ENCODE measurements around the gene MBLAC1.
"Not testable (repeated sequence)": the region's sequence is repeated elsewhere in the genome, so short reads cannot be mapped to it uniquely, and the experiment has no call there.

Gene MBLAC1

GRCh38 chr7:100146350-100146749 lies 19.6 kb downstream of the MBLAC1 start:
- DNase-seq (ENCODE audit: low read depth, low spot score); H3K4me3 ChIP-seq (ENCODE audit: low read length): not testable (repeated sequence)

DNA sequence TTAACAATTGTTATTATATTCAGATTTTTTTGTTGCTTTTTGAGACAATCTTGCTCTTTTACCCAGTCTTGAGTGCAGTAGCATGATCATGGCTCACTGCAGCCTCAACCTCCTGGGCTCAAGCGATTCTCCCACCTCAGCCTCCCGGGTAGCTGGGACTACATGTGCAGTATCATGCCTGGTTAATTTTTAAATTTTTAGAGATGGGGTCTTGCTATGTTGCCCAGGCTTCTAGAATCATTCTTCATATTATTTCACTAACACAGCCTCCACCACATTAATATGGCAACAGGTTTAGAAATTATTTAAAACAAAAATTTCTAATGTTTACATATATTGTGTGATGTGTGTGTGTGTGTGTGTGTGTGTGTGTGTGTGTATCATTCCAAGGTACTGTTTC lies 20.5 kb downstream of the MBLAC1 start:
- no peak for DNase-seq (ENCODE audit: low read depth, low spot score)
- H3K4me3 ChIP-seq (ENCODE audit: low read length): no peak overlapping the region

DNA sequence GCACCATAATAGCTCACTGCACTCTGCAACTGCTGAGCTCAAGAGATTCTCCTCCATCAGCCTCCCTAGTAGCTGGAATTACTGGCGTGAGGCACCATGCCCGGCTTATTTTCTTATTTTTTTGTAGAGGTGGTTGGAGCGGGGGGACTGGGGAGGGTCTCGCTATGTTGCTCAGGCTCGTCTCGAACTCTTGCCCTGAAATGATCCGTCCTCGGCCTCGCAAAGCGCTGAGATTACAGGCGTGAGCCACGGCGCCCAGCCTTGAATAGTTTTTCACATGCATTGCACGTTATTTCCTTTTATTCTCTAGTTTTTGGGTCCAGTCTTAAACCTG lies 21.4 kb downstream of the MBLAC1 start:
- peak overlapping the region; percentile 58 for H3K4me3 ChIP-seq (ENCODE audit: low read length)
- DNase-seq (ENCODE audit: low read depth, low spot score): no peak

DNA sequence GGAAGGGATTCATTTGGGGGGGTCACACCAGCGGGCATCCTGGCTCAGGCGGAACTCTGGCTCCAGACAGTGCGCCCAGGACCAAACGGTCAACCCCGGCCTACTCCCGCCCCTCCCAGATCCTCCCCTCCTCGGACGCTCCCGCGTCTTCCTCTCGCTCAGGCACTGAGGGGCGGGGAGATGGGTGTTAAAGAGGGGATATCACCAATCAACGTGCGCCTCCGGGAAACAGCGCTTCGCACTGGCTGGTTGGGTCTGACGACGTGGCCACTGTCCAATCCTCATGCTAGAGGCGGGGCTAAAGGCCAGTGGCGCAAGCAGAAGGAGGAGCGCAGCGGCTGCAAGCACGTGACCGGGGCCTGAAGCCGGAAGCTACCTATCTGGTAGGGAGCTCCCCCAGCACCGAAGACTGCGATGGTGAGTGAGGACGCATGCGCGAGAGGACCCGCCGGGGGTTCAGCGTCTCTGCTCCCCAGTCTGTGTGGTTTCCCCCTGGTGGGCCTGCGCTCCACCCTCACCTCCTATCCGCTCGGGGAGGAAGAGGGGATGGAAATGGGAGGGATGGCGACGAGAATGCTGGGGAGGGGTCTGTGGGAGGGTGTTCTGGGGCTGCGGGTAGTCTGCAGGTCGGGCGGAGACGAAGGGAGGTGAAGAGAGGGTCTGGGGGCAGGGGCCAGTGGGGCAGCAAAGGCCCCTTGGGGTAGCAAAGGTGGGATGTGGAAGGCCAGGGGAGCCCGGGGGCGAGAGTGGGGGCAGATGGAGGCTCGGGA lies 22.0 kb downstream of the MBLAC1 start, which contains the start of gene LAMTOR4:
LAMTOR4 (plus strand) TSS at position 360 of the 770 bp plus-strand sequence; CDS start at position 415, 55 bp downstream.
- DNase-seq (ENCODE audit: low read depth, low spot score): peak; percentile 99
- H3K4me3 ChIP-seq (ENCODE audit: low read length): peak within 1 kb of the TSS; percentile 86

GRCh38 chr7:100152404-100152803 lies 25.6 kb downstream of the MBLAC1 start:
- H3K4me3 ChIP-seq (ENCODE audit: low read length): no peak overlapping the region
- DNase-seq (ENCODE audit: low read depth, low spot score): no peak

- DNase-seq (ENCODE audit: low read depth, low spot score): no peak
- H3K4me3 ChIP-seq (ENCODE audit: low read length): no peak overlapping the region
Measured at GRCh38 chr7:100152937-100153666, 26.3 kb downstream of the MBLAC1 start.

GRCh38 chr7:100153708-100154535 lies 27.2 kb downstream of the MBLAC1 start:
- no peak for DNase-seq (ENCODE audit: low read depth, low spot score)
- H3K4me3 ChIP-seq (ENCODE audit: low read length): no peak overlapping the region

GRCh38 chr7:100154651-100155491 lies 28.1 kb downstream of the MBLAC1 start:
- H3K4me3 ChIP-seq (ENCODE audit: low read length): no peak overlapping the region
- no peak for DNase-seq (ENCODE audit: low read depth, low spot score)

DNA sequence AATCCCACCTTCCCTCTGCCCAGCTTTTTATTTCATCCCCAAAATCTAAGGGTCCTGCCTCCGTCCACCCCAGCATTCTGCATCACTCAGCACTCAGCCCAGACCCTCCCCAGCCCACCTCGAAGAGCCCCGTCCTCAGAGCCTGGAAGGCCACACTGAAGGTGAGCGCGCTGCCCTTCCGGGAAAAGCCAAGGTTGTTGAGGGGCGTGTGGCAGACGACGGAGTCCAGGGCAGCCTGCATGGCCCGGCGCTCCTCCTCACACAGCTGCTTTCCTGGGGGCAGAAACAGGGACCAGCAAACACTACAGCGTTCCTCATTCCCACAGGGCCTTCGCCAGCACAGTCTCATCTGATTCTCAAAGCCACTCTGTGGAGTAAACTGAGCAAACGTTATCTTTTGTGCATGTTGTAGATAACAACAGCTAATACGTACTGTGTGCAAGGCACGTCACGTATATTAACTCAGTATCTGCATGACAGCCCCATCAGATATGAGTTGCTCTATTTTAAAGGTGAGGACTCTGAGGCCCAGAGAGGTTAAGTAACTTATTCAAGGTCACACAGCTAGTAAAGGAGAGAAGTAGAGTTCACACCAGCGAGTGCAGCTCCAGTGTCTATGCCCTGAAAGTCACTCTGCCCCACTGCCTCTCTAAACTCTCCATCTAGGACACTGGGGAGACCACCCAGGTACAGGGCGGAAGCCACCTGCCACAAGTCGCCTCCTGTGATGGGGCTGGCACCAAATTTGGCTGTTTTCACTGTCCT lies 29.0 kb downstream of the MBLAC1 start:
- DNase-seq (ENCODE audit: low read depth, low spot score): no peak
- no peak overlapping the region for H3K4me3 ChIP-seq (ENCODE audit: low read length)

- peak overlapping the region; percentile 15; the same call in 1 of the 2 replicates for H3K4me3 ChIP-seq (ENCODE audit: low read length)
- peak; percentile 32 for DNase-seq (ENCODE audit: low read depth, low spot score)
Measured at GRCh38 chr7:100156331-100157068, 29.7 kb downstream of the MBLAC1 start.

- peak overlapping the region; percentile 15; the same call in 1 of the 2 replicates for H3K4me3 ChIP-seq (ENCODE audit: low read length)
- no peak for DNase-seq (ENCODE audit: low read depth, low spot score)
Measured at GRCh38 chr7:100157069-100157333, 30.2 kb downstream of the MBLAC1 start.

GRCh38 chr7:100157334-100158228 lies 30.8 kb downstream of the MBLAC1 start:
- no peak for DNase-seq (ENCODE audit: low read depth, low spot score)
- H3K4me3 ChIP-seq (ENCODE audit: low read length): peak overlapping the region; percentile 62

- H3K4me3 ChIP-seq (ENCODE audit: low read length): peak within 1 kb of the TSS; percentile 62
- peak; percentile 69 for DNase-seq (ENCODE audit: low read depth, low spot score)
Measured at GRCh38 chr7:100158229-100159098, 31.7 kb downstream of the MBLAC1 start, which contains the start of gene TRAPPC14. TRAPPC14 (minus strand) TSS chr7:100158723; CDS start chr7:100158499, 224 bp downstream.

- DNase-seq (ENCODE audit: low read depth, low spot score): no peak
- peak overlapping the region; percentile 62 for H3K4me3 ChIP-seq (ENCODE audit: low read length)
Measured at GRCh38 chr7:100159099-100159623, 32.4 kb downstream of the MBLAC1 start.

DNA sequence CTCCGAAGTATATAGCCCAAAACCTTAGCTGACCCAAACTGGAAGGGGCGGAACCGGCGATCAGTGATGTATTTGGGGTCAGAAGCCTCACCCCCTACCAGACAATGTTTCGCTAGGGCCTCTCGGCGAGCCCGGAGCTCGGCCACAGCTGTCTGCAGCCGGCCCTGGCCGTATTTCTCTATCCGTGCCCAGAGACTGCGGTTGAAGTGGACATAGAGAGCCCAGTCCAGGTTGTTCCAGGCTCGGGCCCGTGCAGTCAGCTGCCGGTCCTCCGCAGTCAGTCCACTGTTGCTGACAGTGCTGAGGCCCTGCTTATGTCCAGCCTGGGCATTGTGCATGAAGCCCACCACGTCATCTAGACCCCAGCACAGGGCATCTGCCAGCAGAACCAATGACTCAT lies 33.3 kb downstream of the MBLAC1 start:
- DNase-seq (ENCODE audit: low read depth, low spot score): no peak
- no peak overlapping the region for H3K4me3 ChIP-seq (ENCODE audit: low read length)
